OCI-LY3 (cell line): Measurements from ENCODE around the gene CYP4A22.
A peak's percentile ranks its signal among the peaks of the same experiment; 100 is the strongest.

Experiments used
- H2AFZ ChIP-seq: fragments of 200-600, 300-600 bp; shearing (Covaris generic); 2 replicates; pipeline ENCODE4 v1.6.0; 2014; ENCODE audit warnings: antibody characterized with exemption, low read depth, low read length
- H3K27ac ChIP-seq: fragments of 200-600, 300-600 bp; sonication (generic); 2 replicates; pipeline ENCODE4 v1.5.1; 2014; ENCODE audit warnings: mild to moderate bottlenecking, low read length, moderate library complexity, mixed read lengths
- H3K27me3 ChIP-seq: fragments of 200-600, 300-600 bp; sonication (generic); 2 replicates; pipeline ENCODE4 v1.6.1; 2014; ENCODE audit warnings: low read depth, low read length, mixed read lengths
- H3K36me3 ChIP-seq: fragments of 200-600, 300-600 bp; sonication (generic); replicated peaks from 2 replicates; pipeline ENCODE3; 2014; ENCODE audit warnings: low read depth, low read length, mixed read lengths
- H3K4me1 ChIP-seq: fragments of 300-600, 200-600 bp; sonication (generic); 2 replicates; pipeline ENCODE4 v1.6.1; 2014; ENCODE audit warnings: low read length, mixed read lengths
- H3K4me2 ChIP-seq: fragments of 200-600, 300-600 bp; sonication (generic); 2 replicates; pipeline ENCODE4 v1.6.1; 2014; ENCODE audit warnings: low read length, mixed read lengths
- H3K4me3 ChIP-seq: fragments of 300-600, 200-600 bp; sonication (generic); 2 replicates; pipeline ENCODE4 v1.5.1; 2014; ENCODE audit warnings: antibody characterized with exemption, mild to moderate bottlenecking, low read length, moderate library complexity
- H3K79me2 ChIP-seq: fragments of 300-600, 200-600 bp; shearing (Covaris generic); 2 replicates; pipeline ENCODE4 v1.6.1; 2014; ENCODE audit warnings: mild to moderate bottlenecking, low read length, mixed read lengths
- H3K9ac ChIP-seq: fragments of 300-600, 200-600 bp; shearing (Covaris generic); 2 replicates; pipeline ENCODE4 v1.6.0; 2014; ENCODE audit warnings: mild to moderate bottlenecking, low read length, moderate library complexity
- H3K9me3 ChIP-seq: fragments of 200-600, 300-600 bp; shearing (Covaris generic); 2 replicates; pipeline ENCODE4 v1.6.1; 2014; ENCODE audit warnings: low read length, mixed read lengths; ENCODE audit not compliant: insufficient read depth
- H4K20me1 ChIP-seq: fragments of 200-600, 300-600 bp; sonication (generic); 2 replicates; pipeline ENCODE4 v1.6.1; 2016; ENCODE audit warnings: low read length, mixed read lengths; ENCODE audit not compliant: insufficient read depth
- CTCF ChIP-seq: fragments of 200-600, 300-600 bp; sonication (generic); IDR thresholded peaks from 2 replicates; pipeline ENCODE4 v1.5.1; 2014; ENCODE audit warnings: antibody characterized with exemption, low read length, low read depth
- EZH2phosphoT487 ChIP-seq: fragments of 200-600 bp; shearing (Covaris generic); IDR thresholded peaks from 2 replicates; pipeline ENCODE4 v1.6.1; 2018; ENCODE audit warnings: antibody characterized with exemption, mixed run types, low read depth

Gene CYP4A22

GRCh38 chr1:47179988-47180563 lies 42.8 kb downstream of the CYP4A22 start:
- Histone ChIP-seq H4K20me1 (no peaks in the 10 kb centered on the region), H3K4me1 (peaks cover 4% of the 10 kb centered on the region; the same call in 1 of the 2 replicates), H3K27ac (no peak overlapping the region), H3K9ac (no peak overlapping the region), H3K9me3 (no peaks in the 10 kb centered on the region), H2AFZ (no peak overlapping the region), H3K4me3 (peak overlapping the region; percentile 97), H3K36me3 (no peaks in the 10 kb centered on the region), H3K4me2 (peak overlapping the region; percentile 100), H3K27me3 (peaks cover 6% of the 10 kb centered on the region), H3K79me2 (no peaks in the 10 kb centered on the region)
- TF ChIP-seq CTCF (no peak), EZH2phosphoT487 (no peak)

- Histone ChIP-seq H3K4me3 (no peak overlapping the region), H2AFZ (no peak overlapping the region), H3K9ac (no peak overlapping the region), H3K4me1 (peaks cover 4% of the 10 kb centered on the region; the same call in 1 of the 2 replicates), H3K36me3 (no peaks in the 10 kb centered on the region), H3K4me2 (no peak overlapping the region), H3K27ac (no peak overlapping the region), H3K9me3 (no peaks in the 10 kb centered on the region), H3K79me2 (no peaks in the 10 kb centered on the region), H3K27me3 (peaks cover 6% of the 10 kb centered on the region), H4K20me1 (no peaks in the 10 kb centered on the region)
- no peak for TF ChIP-seq CTCF
- TF ChIP-seq EZH2phosphoT487, result no peak
Observed at GRCh38 chr1:47180603-47181094, 43.4 kb downstream of the CYP4A22 start.

GRCh38 chr1:47181095-47181954 lies 44.1 kb downstream of the CYP4A22 start:
- no peak overlapping the region for H3K27ac ChIP-seq
- H2AFZ ChIP-seq, result no peak overlapping the region
- TF ChIP-seq EZH2phosphoT487, result no peak
- no peak for TF ChIP-seq CTCF
- H3K4me2 ChIP-seq, result no peak overlapping the region
- peaks cover 6% of the 10 kb centered on the region for H3K27me3 ChIP-seq
- H3K79me2 ChIP-seq, result no peaks in the 10 kb centered on the region
- H3K4me3 ChIP-seq, result no peak overlapping the region
- no peaks in the 10 kb centered on the region for H3K36me3 ChIP-seq
- peaks cover 4% of the 10 kb centered on the region; the same call in 1 of the 2 replicates for H3K4me1 ChIP-seq
- no peaks in the 10 kb centered on the region for H3K9me3 ChIP-seq
- no peak overlapping the region for H3K9ac ChIP-seq
- no peaks in the 10 kb centered on the region for H4K20me1 ChIP-seq

- Histone ChIP-seq H4K20me1 (no peaks in the 10 kb centered on the region), H3K4me3 (no peak overlapping the region), H3K9me3 (no peaks in the 10 kb centered on the region), H3K9ac (no peak overlapping the region), H2AFZ (no peak overlapping the region), H3K27me3 (peaks cover 6% of the 10 kb centered on the region), H3K4me1 (peaks cover 4% of the 10 kb centered on the region; the same call in 1 of the 2 replicates), H3K79me2 (no peaks in the 10 kb centered on the region), H3K27ac (no peak overlapping the region), H3K4me2 (no peak overlapping the region), H3K36me3 (no peaks in the 10 kb centered on the region)
- no peak for TF ChIP-seq EZH2phosphoT487
- no peak for TF ChIP-seq CTCF
Observed at GRCh38 chr1:47181955-47182675, 44.9 kb downstream of the CYP4A22 start.
